Peyer's patch (tissue), 4 donors: ENCODE data around the gene OIT3. TPM values are rescaled to one million over a fixed set of nuclear protein-coding genes. Genes with fewer than 3 reads are reported as not detected.

Experiments used
- DNase-seq, 3 donors: peaks; one replicate each; pipeline ENCODE4 v3.0.0-alpha.2; 2017 to 2019
- H3K27ac ChIP-seq, 4 donors: fragments of 200-600 bp; sonication (generic); one replicate each; pipeline ENCODE4 v1.5.1; 2016 to 2019
- H3K27me3 ChIP-seq, 2 donors: fragments of 200-600 bp; sonication (generic); one replicate each; pipeline ENCODE4 v1.5.1; 2019
- H3K36me3 ChIP-seq, 3 donors: fragments of 200-600 bp; sonication (generic); one replicate each; pipeline ENCODE4 v1.5.1; 2016 to 2019
- H3K4me1 ChIP-seq, 4 donors: fragments of 200-600 bp; sonication (generic); one replicate each; pipeline ENCODE4 v1.5.1; 2016 to 2019
- H3K4me3 ChIP-seq, 4 donors: fragments of 200-600 bp; sonication (generic); 1 replicate in 3 of 4; 2 replicates in 1 of 4; pipeline ENCODE4 v1.5.1; 2016 to 2019; ENCODE audit warnings: mild to moderate bottlenecking in 1 of 4
- H3K9me3 ChIP-seq, 4 donors: fragments of 200-600 bp; sonication (generic); one replicate each; pipeline ENCODE4 v1.5.1; 2016 to 2019; ENCODE audit warnings: mild to moderate bottlenecking in 1 of 4
- CTCF ChIP-seq, 6 experiments: fragments of 450-650 bp in 4 of 6; fragments of 200-600 bp in 2 of 6; sonication (generic) in 1 of 6; IDR thresholded peaks; one replicate each; pipeline ENCODE4 v1.5.1; 2017 to 2019; ENCODE audit warnings: antibody characterized with exemption in 6 of 6, mild to moderate bottlenecking in 3 of 6, moderate library complexity in 1 of 6
- POLR2A ChIP-seq, 2 donors: fragments of 450-650 bp; IDR thresholded peaks; one replicate each; pipeline ENCODE4 v1.5.1; 2017; ENCODE audit warnings: antibody characterized with exemption in 2 of 2, mild to moderate bottlenecking in 2 of 2, moderate library complexity in 2 of 2
- total RNA-seq, 4 donors: library from RNA; depleted of rRNA; stranded (reverse); fragments of >200 nt; gene quantifications; one replicate each; pipeline ENCODE4 v1.1.0, GENCODE V29; 2016

The OIT3 gene
- under 1 TPM in 2 of 4 donors, not detected in 2; 0.40 to 0.76 TPM for total RNA-seq

GRCh38 chr10:72893136-72893798 is at the start of gene OIT3:
Gene OIT3, plus strand, starts transcription at chr10:72893739. Its CDS starts 60 bp downstream, at chr10:72893799.
- TF ChIP-seq CTCF (IDR thresholded peaks at IDR 0.05) (no peak), POLR2A (IDR thresholded peaks at IDR 0.05) (no peak)
- no peaks in the 10 kb centered on the region for H3K9me3 ChIP-seq
- no peak for DNase-seq
- no peaks in the 10 kb centered on the region for H3K27me3 ChIP-seq
- no peak within 1 kb of the TSS for H3K4me3 ChIP-seq
- H3K27ac ChIP-seq, result no peak within 1 kb of the TSS
- peaks cover 0 to 2% (median 0%) of the 10 kb centered on the region in 3 donors for H3K36me3 ChIP-seq
- no peaks in the 10 kb centered on the region for H3K4me1 ChIP-seq

GRCh38 chr10:72846238-72846637 is 47.3 kb upstream of the OIT3 start:
- TF ChIP-seq CTCF (IDR thresholded peaks at IDR 0.05) (no peak), POLR2A (IDR thresholded peaks at IDR 0.05) (no peak)

DNA sequence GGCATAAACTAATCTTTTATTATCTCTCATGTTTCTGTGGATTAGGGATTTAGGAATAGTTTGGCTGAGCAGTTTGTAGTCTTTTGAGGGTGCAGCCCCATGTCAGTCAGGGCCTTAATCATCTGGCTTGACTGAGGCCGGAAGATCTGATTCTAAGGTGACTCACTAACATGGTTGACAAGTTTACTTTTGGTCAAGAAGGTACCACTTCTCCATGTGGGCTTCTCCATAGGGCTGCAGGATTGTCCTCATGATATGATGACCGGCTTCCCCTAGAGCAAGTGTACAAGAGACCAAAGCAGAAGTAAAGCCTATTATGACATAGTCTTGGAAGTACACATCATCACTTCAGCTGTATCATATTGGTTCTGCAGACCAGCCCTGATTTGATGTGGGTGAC is 45.9 kb upstream of the OIT3 start:
- no peaks in the 10 kb centered on the region for H3K36me3 ChIP-seq
- TF ChIP-seq POLR2A (IDR thresholded peaks at IDR 0.05) (no peak), CTCF (IDR thresholded peaks at IDR 0.05) (no peak)
- H3K27me3 ChIP-seq, result no peaks in the 10 kb centered on the region
- H3K9me3 ChIP-seq, result no peaks in the 10 kb centered on the region
- DNase-seq, result no peak
- no peaks in the 10 kb centered on the region for H3K4me1 ChIP-seq
- H3K4me3 ChIP-seq, result no peak overlapping the region
- H3K27ac ChIP-seq, result no peak overlapping the region

More at GRCh38 chr10:72846238-72846637, 47.3 kb upstream of the OIT3 start:
- H3K9me3 ChIP-seq, result no peaks in the 10 kb centered on the region
- H3K4me3 ChIP-seq, result no peak overlapping the region
- DNase-seq, result no peak
- no peaks in the 10 kb centered on the region for H3K36me3 ChIP-seq
- H3K4me1 ChIP-seq, result no peaks in the 10 kb centered on the region
- H3K27me3 ChIP-seq, result no peaks in the 10 kb centered on the region
- no peak overlapping the region for H3K27ac ChIP-seq

- Histone ChIP-seq H3K36me3 (no peaks in the 10 kb centered on the region), H3K9me3 (no peaks in the 10 kb centered on the region), H3K4me3 (no peak overlapping the region), H3K4me1 (no peaks in the 10 kb centered on the region), H3K27me3 (no peaks in the 10 kb centered on the region), H3K27ac (no peak overlapping the region)
- no peak for DNase-seq
- TF ChIP-seq CTCF (IDR thresholded peaks at IDR 0.05) (no peak), POLR2A (IDR thresholded peaks at IDR 0.05) (no peak)
Observed at GRCh38 chr10:72850861-72851260, 42.7 kb upstream of the OIT3 start.

DNA sequence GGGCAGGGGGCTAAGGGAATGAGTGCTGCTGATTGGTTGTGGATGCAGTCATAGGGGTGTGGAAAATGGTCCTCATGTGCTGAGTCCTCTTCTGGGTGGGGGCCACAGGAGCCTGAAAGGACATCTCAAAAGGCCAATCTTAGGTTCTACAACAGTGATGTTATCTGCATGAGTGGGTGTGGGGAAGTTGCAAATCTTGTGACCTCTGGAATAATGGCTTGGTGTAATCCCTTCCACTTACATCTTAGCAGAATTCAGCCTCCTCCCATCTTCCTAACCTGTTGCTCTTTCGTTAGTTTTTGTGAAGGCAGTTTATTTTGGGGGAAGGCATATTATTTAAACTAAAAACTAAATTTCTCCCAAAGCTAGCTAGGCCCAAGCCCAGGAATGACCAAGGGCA is 42.0 kb upstream of the OIT3 start:
- no peak for DNase-seq
- Histone ChIP-seq H3K4me3 (no peak overlapping the region), H3K4me1 (no peaks in the 10 kb centered on the region), H3K36me3 (no peaks in the 10 kb centered on the region), H3K27ac (no peak overlapping the region), H3K27me3 (no peaks in the 10 kb centered on the region), H3K9me3 (no peaks in the 10 kb centered on the region)
- TF ChIP-seq CTCF (IDR thresholded peaks at IDR 0.05), result no peak

- no peak for DNase-seq
- no peak overlapping the region for H3K4me3 ChIP-seq
- H3K4me1 ChIP-seq, result no peaks in the 10 kb centered on the region
- no peaks in the 10 kb centered on the region for H3K9me3 ChIP-seq
- no peak for TF ChIP-seq POLR2A (IDR thresholded peaks at IDR 0.05)
- TF ChIP-seq CTCF (IDR thresholded peaks at IDR 0.05), result no peak
- no peak overlapping the region for H3K27ac ChIP-seq
- no peaks in the 10 kb centered on the region for H3K27me3 ChIP-seq
- no peaks in the 10 kb centered on the region for H3K36me3 ChIP-seq
Observed at GRCh38 chr10:72852508-72852907, 41.0 kb upstream of the OIT3 start.
